Measurements from ENCODE around the gene TRIM71.
"Not testable (repeated sequence)": the region's sequence is repeated elsewhere in the genome, so short reads cannot be mapped to it uniquely, and the experiment has no call there.

The TRIM71 gene

GRCh38 chr3:32897981-32898623 is 80.3 kb downstream of the TRIM71 start:
- no peak overlapping the region for H3K4me3 ChIP-seq (ENCODE audit: low read length)
- no peak for DNase-seq (ENCODE audit: low read depth)
- no peak for TF ChIP-seq CTCF (conservative IDR thresholded peaks at IDR 0.05; ENCODE audit: low read depth, low read length)

- no peak overlapping the region for H3K4me3 ChIP-seq (ENCODE audit: low read length)
- no peak for TF ChIP-seq CTCF (conservative IDR thresholded peaks at IDR 0.05; ENCODE audit: low read depth, low read length)
- DNase-seq (ENCODE audit: low read depth), result no peak
Measured at GRCh38 chr3:32899265-32899664, 81.5 kb downstream of the TRIM71 start.

- no peak for TF ChIP-seq CTCF (conservative IDR thresholded peaks at IDR 0.05; ENCODE audit: low read depth, low read length)
- no peak for DNase-seq (ENCODE audit: low read depth)
- H3K4me3 ChIP-seq (ENCODE audit: low read length), result no peak overlapping the region
Measured at GRCh38 chr3:32901005-32901932, 83.5 kb downstream of the TRIM71 start.

- peak; percentile 2 for DNase-seq (ENCODE audit: low read depth)
- peak; percentile 44 for TF ChIP-seq CTCF (conservative IDR thresholded peaks at IDR 0.05; ENCODE audit: low read depth, low read length)
- not testable (repeated sequence) for H3K4me3 ChIP-seq (ENCODE audit: low read length)
Measured at GRCh38 chr3:32902887-32903371, 85.1 kb downstream of the TRIM71 start.

GRCh38 chr3:32903953-32904352 is 86.2 kb downstream of the TRIM71 start:
- DNase-seq (ENCODE audit: low read depth), result no peak
- TF ChIP-seq CTCF (conservative IDR thresholded peaks at IDR 0.05; ENCODE audit: low read depth, low read length), result no peak
- no peak overlapping the region for H3K4me3 ChIP-seq (ENCODE audit: low read length)

GRCh38 chr3:32909999-32910398 is 92.2 kb downstream of the TRIM71 start:
- DNase-seq (ENCODE audit: low read depth), result no peak
- H3K4me3 ChIP-seq (ENCODE audit: low read length), result no peak overlapping the region
- no peak for TF ChIP-seq CTCF (conservative IDR thresholded peaks at IDR 0.05; ENCODE audit: low read depth, low read length)
